Neural progenitor cell (in vitro differentiated cells): ENCODE measurements around the gene ADGRV1. TPM values are rescaled to one million over a fixed set of nuclear protein-coding genes. Genes with fewer than 3 reads are reported as not detected.
A peak's percentile ranks its signal among the peaks of the same experiment; 100 is the strongest.

Experiments used
- DNase-seq: peaks from one replicate; pipeline ENCODE4 v3.0.0-alpha.2; 2016; ENCODE audit warnings: low spot score
- H2AFZ ChIP-seq: fragments of 200-600 bp; sonication (generic); replicated peaks from 2 replicates; pipeline ENCODE4 v1.6.1; 2016; ENCODE audit warnings: antibody characterized with exemption
- H3F3A ChIP-seq: fragments of 200-600 bp; sonication (generic); 2 replicates; pipeline ENCODE4 v1.6.1; 2016; ENCODE audit warnings: antibody characterized with exemption, low read depth
- H3K27ac ChIP-seq: fragments of 200-600 bp; sonication (generic); 2 replicates; pipeline ENCODE4 v1.5.1; 2016; ENCODE audit warnings: mild to moderate bottlenecking
- H3K27me3 ChIP-seq: fragments of 200-600 bp; sonication (generic); 2 replicates; pipeline ENCODE4 v1.6.1; 2016; ENCODE audit warnings: mild to moderate bottlenecking, moderate library complexity
- H3K36me3 ChIP-seq: fragments of 200-600 bp; sonication (generic); 2 replicates; pipeline ENCODE4 v1.5.1; 2016
- H3K4me1 ChIP-seq: fragments of 200-600 bp; sonication (generic); 2 replicates; pipeline ENCODE4 v1.6.1; 2016; ENCODE audit warnings: mixed run types
- H3K4me2 ChIP-seq: fragments of 200-600 bp; sonication (generic); 2 replicates; pipeline ENCODE4 v1.6.1; 2016
- H3K4me3 ChIP-seq: fragments of 200-600 bp; sonication (generic); 2 replicates; pipeline ENCODE4 v1.5.1; 2016
- H3K79me2 ChIP-seq: fragments of 200-600 bp; sonication (generic); 2 replicates; pipeline ENCODE4 v1.6.1; 2016; ENCODE audit warnings: low read depth
- H3K9ac ChIP-seq: fragments of 200-600 bp; sonication (generic); 2 replicates; pipeline ENCODE4 v1.6.1; 2016
- H3K9me3 ChIP-seq: fragments of 200-600 bp; sonication (generic); 2 replicates; pipeline ENCODE4 v1.5.1; 2016; ENCODE audit warnings: low read depth
- H4K20me1 ChIP-seq: fragments of 200-600 bp; sonication (generic); 2 replicates; pipeline ENCODE4 v1.6.1; 2016; ENCODE audit warnings: low read depth
- H3K27ac Mint-ChIP-seq: 3 replicates; pipeline ENCODE4 v1.8.0; 2021; ENCODE audit warnings: mixed read lengths
- H3K27me3 Mint-ChIP-seq: 2 replicates; pipeline ENCODE4 v1.8.0; 2022; ENCODE audit warnings: low read depth, mild to moderate bottlenecking, inconsistent platforms, moderate library complexity, mixed read lengths; ENCODE audit not compliant: insufficient read depth
- H3K36me3 Mint-ChIP-seq: 3 replicates; pipeline ENCODE4 v1.8.0; 2021; ENCODE audit warnings: mixed read lengths
- H3K4me1 Mint-ChIP-seq: 3 replicates; pipeline ENCODE4 v1.8.0; 2021; ENCODE audit warnings: mixed read lengths
- H3K4me3 Mint-ChIP-seq: 3 replicates; pipeline ENCODE4 v1.8.0; 2021; ENCODE audit warnings: mild to moderate bottlenecking, moderate library complexity, mixed read lengths
- H3K9me3 Mint-ChIP-seq: 3 replicates; pipeline ENCODE4 v1.8.0; 2020; ENCODE audit warnings: mixed read lengths
- EZH2 ChIP-seq: fragments of 200-600 bp; sonication (generic); IDR thresholded peaks from 2 replicates; pipeline ENCODE4 v1.6.1; 2017; ENCODE audit warnings: antibody characterized with exemption, mild to moderate bottlenecking, moderate library complexity
- EZH2phosphoT487 ChIP-seq: fragments of 200-600 bp; sonication (generic); IDR thresholded peaks from 2 replicates; pipeline ENCODE4 v1.6.1; 2017; ENCODE audit warnings: antibody characterized with exemption
- total RNA-seq: library from RNA; depleted of rRNA; stranded (reverse); fragments of >200 nt; gene quantifications from 2 replicates; pipeline ENCODE4 v1.2.3, GENCODE V29; 2015; ENCODE audit warnings: low replicate concordance
- TF ChIP-seq, protein P1 (sequence below): fragments of 200-600 bp; sonication (generic); IDR thresholded peaks from 2 replicates; pipeline ENCODE4 v1.5.1; 2017; ENCODE audit warnings: antibody characterized with exemption, mild to moderate bottlenecking

The ADGRV1 gene
- total RNA-seq, 1 donor from 2014 or later: 151 TPM

DNA sequence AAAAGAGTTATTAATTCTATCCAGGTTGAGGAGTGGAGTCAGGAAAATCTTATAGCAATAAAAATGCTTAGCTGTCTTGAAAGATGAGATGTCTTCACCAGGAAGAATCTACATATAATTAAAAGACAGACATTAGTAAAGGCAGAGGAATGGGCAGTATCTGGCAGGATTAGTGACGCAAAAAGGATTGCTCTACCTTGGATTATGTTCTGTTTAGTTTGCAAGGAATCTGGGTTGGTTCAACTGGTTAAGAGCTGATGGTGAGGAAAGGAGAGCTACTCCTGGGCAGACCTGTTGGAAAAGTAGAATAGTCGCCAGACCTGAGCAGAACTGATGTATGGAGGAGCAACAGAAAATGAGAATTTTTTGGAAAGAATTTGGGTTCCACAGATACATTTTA, 318.5 kb downstream of the ADGRV1 start:
- H3K36me3 Mint-ChIP-seq: peaks cover 9% of the 10 kb centered on the region
- Histone ChIP-seq H3F3A (peaks cover 15% of the 10 kb centered on the region), H4K20me1 (no peaks in the 10 kb centered on the region), H3K27me3 (no peaks in the 10 kb centered on the region), H3K9ac (no peak overlapping the region), H3K9me3 (no peaks in the 10 kb centered on the region), H3K4me3 (no peak overlapping the region), H3K79me2 (no peaks in the 10 kb centered on the region), H3K4me1 (peaks cover 38% of the 10 kb centered on the region), H3K4me2 (peak overlapping the region; percentile 62), H2AFZ (no peak overlapping the region), H3K36me3 (no peaks in the 10 kb centered on the region), H3K27ac (no peak overlapping the region)
- H3K9me3 Mint-ChIP-seq: no peaks in the 10 kb centered on the region
- H3K4me3 Mint-ChIP-seq: no peak overlapping the region
- DNase-seq: no peak
- TF ChIP-seq EZH2phosphoT487: no peak
- no peak for TF ChIP-seq EZH2
- TF ChIP-seq, protein P1, sequence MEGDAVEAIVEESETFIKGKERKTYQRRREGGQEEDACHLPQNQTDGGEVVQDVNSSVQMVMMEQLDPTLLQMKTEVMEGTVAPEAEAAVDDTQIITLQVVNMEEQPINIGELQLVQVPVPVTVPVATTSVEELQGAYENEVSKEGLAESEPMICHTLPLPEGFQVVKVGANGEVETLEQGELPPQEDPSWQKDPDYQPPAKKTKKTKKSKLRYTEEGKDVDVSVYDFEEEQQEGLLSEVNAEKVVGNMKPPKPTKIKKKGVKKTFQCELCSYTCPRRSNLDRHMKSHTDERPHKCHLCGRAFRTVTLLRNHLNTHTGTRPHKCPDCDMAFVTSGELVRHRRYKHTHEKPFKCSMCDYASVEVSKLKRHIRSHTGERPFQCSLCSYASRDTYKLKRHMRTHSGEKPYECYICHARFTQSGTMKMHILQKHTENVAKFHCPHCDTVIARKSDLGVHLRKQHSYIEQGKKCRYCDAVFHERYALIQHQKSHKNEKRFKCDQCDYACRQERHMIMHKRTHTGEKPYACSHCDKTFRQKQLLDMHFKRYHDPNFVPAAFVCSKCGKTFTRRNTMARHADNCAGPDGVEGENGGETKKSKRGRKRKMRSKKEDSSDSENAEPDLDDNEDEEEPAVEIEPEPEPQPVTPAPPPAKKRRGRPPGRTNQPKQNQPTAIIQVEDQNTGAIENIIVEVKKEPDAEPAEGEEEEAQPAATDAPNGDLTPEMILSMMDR: no peak
- H3K27ac Mint-ChIP-seq: no peak overlapping the region
- peaks cover 45% of the 10 kb centered on the region for H3K4me1 Mint-ChIP-seq
- H3K27me3 Mint-ChIP-seq: no peaks in the 10 kb centered on the region

- Histone ChIP-seq H3K4me3 (no peak overlapping the region), H3K27ac (no peak overlapping the region), H3K36me3 (no peaks in the 10 kb centered on the region), H3K4me1 (peaks cover 46% of the 10 kb centered on the region), H4K20me1 (no peaks in the 10 kb centered on the region), H2AFZ (no peak overlapping the region), H3K9ac (no peak overlapping the region), H3F3A (peaks cover 15% of the 10 kb centered on the region), H3K9me3 (no peaks in the 10 kb centered on the region), H3K79me2 (no peaks in the 10 kb centered on the region), H3K4me2 (no peak overlapping the region), H3K27me3 (no peaks in the 10 kb centered on the region)
- Mint-ChIP-seq H3K4me3 (no peak overlapping the region), H3K36me3 (peaks cover 9% of the 10 kb centered on the region), H3K9me3 (no peaks in the 10 kb centered on the region), H3K27ac (no peak overlapping the region), H3K4me1 (peaks cover 41% of the 10 kb centered on the region), H3K27me3 (no peaks in the 10 kb centered on the region)
- no peak for DNase-seq
- TF ChIP-seq EZH2phosphoT487: no peak
- TF ChIP-seq EZH2: no peak
Measured at GRCh38 chr5:90878081-90878480, 319.5 kb downstream of the ADGRV1 start.

GRCh38 chr5:90878549-90879196, 320.1 kb downstream of the ADGRV1 start:
- no peak overlapping the region for H3K9ac ChIP-seq
- no peaks in the 10 kb centered on the region for H4K20me1 ChIP-seq
- no peak overlapping the region for H3K27ac ChIP-seq
- H3K36me3 ChIP-seq: no peaks in the 10 kb centered on the region
- TF ChIP-seq, protein P1: no peak
- no peak for TF ChIP-seq EZH2
- TF ChIP-seq EZH2phosphoT487: no peak
- Mint-ChIP-seq H3K9me3 (no peaks in the 10 kb centered on the region), H3K27me3 (no peaks in the 10 kb centered on the region), H3K4me1 (peaks cover 41% of the 10 kb centered on the region), H3K4me3 (no peak overlapping the region), H3K27ac (no peak overlapping the region), H3K36me3 (peaks cover 9% of the 10 kb centered on the region)
- no peaks in the 10 kb centered on the region for H3K79me2 ChIP-seq
- H3K4me2 ChIP-seq: no peak overlapping the region
- H3F3A ChIP-seq: peaks cover 15% of the 10 kb centered on the region
- H2AFZ ChIP-seq: no peak overlapping the region
- peaks cover 46% of the 10 kb centered on the region for H3K4me1 ChIP-seq
- no peak overlapping the region for H3K4me3 ChIP-seq
- H3K27me3 ChIP-seq: no peaks in the 10 kb centered on the region
- no peak for DNase-seq
- no peaks in the 10 kb centered on the region for H3K9me3 ChIP-seq

GRCh38 chr5:90881626-90882150, 323.1 kb downstream of the ADGRV1 start:
- H3F3A ChIP-seq: peaks cover 2% of the 10 kb centered on the region
- no peaks in the 10 kb centered on the region for H3K27me3 ChIP-seq
- H3K27me3 Mint-ChIP-seq: no peaks in the 10 kb centered on the region
- no peak overlapping the region for H3K27ac ChIP-seq
- H3K4me2 ChIP-seq: peak overlapping the region; percentile 23
- TF ChIP-seq EZH2phosphoT487 (no peak), EZH2 (no peak)
- TF ChIP-seq, protein P1: no peak
- H3K4me3 Mint-ChIP-seq: no peak overlapping the region
- peaks cover 11% of the 10 kb centered on the region for H3K36me3 Mint-ChIP-seq
- peaks cover 23% of the 10 kb centered on the region for H3K4me1 Mint-ChIP-seq
- no peaks in the 10 kb centered on the region for H3K36me3 ChIP-seq
- no peaks in the 10 kb centered on the region for H3K79me2 ChIP-seq
- no peaks in the 10 kb centered on the region for H3K9me3 ChIP-seq
- H3K9ac ChIP-seq: no peak overlapping the region
- no peak overlapping the region for H2AFZ ChIP-seq
- H3K27ac Mint-ChIP-seq: no peak overlapping the region
- no peak overlapping the region for H3K4me3 ChIP-seq
- no peaks in the 10 kb centered on the region for H4K20me1 ChIP-seq
- DNase-seq: peak; percentile 11
- no peaks in the 10 kb centered on the region for H3K9me3 Mint-ChIP-seq
- H3K4me1 ChIP-seq: peaks cover 31% of the 10 kb centered on the region
